DMS79 (cell line): ENCODE results near the gene MITF.

Experiments used
- DNase-seq: peaks from one replicate; lab custom pipeline; 2025; lab: John Stamatoyannopoulos, UW

The MITF gene, protein sequence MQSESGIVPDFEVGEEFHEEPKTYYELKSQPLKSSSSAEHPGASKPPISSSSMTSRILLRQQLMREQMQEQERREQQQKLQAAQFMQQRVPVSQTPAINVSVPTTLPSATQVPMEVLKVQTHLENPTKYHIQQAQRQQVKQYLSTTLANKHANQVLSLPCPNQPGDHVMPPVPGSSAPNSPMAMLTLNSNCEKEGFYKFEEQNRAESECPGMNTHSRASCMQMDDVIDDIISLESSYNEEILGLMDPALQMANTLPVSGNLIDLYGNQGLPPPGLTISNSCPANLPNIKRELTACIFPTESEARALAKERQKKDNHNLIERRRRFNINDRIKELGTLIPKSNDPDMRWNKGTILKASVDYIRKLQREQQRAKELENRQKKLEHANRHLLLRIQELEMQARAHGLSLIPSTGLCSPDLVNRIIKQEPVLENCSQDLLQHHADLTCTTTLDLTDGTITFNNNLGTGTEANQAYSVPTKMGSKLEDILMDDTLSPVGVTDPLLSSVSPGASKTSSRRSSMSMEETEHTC

DNA sequence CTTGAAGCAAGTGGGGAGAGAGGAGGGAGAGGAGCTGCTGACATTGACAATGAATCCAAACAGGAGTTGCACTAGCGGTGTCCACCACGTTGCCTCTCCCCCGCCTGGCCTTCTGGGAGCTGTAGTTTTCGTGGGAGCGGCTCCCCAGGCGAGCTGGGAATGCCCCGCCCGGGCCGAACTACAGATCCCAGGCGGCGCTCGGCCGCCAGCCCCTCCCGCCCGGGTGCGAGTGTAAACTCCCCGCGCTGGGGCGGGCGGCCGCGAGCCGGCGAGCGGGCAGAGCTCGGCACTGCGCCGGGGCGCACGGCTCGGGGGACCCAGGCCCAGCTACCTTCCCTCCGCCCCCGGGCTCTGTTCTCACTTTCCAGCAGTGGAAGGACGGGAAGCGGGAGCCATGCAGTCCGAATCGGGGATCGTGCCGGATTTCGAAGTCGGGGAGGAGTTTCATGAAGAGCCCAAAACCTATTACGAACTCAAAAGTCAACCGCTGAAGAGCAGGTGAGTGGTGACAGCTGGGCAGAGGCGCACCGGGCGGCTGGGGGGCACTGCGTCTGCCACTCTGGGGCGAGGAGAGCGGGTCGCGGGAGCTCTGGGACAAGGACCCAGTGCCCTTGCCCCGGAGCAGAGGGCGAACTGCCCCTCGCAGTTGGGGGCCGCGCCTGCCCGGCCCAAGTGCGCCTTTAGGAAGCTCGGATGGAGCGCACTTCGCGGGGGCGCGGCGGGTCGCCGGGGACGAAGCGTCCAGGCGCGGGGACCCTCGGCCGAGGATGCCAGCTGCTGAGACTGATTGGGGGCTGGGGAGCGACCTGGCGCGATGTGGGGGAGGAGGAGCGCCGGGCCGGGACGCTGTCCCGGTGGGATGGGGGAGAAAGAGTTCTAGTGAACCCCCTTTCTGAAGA is at the start of gene MITF:
TSS of gene MITF (plus strand) at position 261 of the 899 bp plus-strand sequence. CDS start at position 395, 134 bp downstream.
- DNase-seq = no peak

DNA sequence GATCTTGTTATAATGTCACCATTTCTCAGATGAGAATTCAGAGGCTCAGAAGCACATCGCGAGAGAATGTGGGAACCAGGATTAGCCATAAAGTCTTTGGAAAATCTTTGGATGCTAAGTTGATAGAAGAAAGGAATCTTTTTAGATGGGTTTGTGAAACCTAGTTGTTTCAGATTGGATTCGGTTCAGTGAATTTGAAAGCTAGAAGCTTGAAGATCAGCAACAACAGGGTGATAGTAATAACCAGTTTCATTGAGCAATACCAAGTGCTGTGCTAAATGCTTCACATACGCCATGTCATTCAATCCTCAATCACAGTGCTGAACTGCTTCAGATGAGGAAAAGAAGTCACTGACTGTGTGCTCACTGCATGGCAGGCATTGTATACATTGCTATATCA is 47.4 kb upstream of the MITF start:
- no peak for DNase-seq

DNA sequence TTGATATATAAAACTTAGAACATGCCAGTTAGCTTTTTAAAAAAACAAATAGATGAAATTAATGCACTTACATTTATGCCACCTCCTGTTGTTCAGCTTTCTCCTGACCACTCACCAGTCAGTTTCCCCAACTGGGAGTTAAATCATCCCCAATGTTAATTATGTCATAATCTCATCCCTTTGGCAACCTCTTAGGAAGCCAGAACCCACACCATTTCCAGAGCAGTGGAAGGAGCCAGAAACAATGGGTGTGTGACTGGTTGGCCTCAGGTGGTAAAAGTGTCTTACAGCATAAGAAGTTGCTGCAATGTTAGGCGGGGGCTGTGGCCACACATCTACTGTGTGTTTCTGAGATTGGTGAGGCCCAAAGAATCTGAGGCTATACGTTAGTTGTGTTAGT is 46.5 kb upstream of the MITF start:
- no peak for DNase-seq

DNA sequence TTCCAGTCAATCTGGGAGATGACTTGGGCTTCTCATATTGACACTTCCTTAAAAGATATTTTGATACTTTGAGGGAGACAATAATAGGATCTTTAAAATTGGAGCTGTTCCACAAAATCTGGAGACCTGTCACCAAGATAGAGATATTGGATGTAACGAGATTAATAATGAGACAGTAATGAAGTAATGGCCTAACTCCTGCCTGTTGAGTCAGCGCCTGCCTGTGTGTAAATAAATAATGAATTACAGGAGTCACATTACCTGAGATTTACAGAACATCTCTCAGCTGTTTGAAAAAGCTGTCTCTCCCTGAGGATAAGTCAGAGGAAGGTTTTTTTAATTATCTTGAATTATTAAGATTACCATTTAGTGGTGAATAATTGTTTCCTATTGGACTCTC is 43.8 kb upstream of the MITF start:
- no peak for DNase-seq

DNA sequence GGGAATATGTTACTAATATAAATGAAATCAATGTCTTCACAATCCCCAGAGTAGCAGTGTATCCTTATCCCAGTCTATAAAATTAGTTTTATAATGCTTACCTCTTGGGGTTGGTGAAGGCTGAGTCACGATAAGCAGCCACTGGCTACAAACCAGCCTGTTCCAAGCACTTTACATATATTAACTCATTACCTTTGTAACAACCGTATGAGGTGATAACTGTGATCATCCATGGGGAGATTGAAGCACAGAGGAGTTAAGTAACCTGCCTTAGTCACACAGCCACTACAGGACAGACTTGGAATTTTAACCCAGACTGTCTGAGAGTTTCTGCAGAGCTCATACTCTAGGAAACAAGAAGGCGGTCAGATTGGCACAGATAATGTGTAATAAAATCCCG is 43.3 kb upstream of the MITF start:
- DNase-seq = no peak

DNA sequence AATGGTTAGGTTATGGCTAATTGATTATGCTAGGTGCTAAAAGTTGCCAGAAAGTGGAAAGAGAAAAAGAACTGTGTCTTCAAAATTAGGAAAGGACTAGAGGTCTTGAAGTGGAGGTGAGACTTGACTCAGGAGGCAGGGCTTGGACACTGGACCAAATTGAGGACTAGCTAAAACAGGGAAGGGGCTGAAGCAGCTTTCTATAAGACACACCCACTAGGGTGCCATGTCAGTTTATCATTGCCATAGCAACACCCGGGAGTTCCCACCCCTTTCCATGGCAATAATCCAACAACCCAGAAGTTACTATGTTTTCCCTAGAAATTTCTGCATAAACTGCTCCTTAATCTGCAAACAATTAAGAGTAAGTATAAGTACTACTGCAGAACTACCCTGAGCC is 42.9 kb upstream of the MITF start:
- no peak for DNase-seq

DNA sequence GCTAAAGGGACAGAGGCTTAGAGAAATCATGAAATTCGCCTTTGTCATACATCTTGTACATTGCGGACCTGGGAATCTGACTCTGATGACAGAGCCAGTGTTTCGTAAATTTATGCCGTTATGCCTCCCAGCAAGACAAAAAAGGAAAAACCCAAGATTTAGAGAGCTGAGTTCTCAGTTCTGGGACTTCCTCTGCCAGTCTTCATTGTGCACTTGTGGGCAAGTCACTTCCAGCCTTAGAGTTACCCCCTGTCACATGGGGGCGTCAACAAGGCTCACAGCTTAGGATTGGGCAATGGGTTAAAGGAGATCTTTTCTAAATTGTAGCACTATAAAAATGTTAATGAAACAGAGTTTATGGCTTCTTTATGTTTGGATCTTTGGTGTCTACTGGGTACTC is 41.9 kb upstream of the MITF start:
- DNase-seq = no peak

DNA sequence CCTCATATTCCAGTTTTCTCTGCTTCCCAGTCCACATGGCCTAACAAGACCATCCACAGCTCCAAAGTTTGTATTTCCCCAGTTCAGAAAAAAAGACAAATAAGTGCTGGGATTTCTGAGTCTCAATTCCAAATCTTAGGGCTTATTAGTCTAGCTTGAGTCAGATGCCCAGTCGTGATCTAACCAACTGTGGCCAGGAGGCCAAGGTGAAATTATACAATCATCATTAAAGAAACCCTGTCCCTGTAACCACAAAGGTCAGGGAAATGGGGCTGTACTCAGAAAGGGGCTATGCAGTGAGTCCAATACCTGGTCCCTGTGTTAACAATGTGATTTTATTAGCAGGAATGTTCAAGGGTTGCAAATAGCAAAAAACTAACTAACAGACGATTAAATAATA is 40.5 kb upstream of the MITF start:
- DNase-seq = no peak

DNA sequence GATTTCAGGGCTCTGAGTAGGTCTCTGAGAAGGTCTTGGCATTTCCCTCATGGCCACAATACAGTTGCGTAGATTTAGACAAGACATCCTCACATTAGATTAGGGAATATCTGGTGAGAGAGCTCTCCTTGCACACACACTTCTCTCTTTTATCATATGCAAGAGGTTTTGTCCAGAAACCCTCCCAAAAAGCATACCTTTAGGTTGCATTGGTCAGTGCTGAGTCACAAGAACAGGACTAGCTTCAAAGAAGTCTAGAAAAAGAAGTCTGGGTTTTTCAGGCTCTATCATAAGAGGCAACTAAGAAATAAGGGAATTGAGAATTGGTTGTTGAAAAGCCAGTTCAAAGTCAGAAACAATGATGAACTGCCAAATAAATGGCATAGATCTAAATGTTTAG is 40.1 kb upstream of the MITF start:
- no peak for DNase-seq

DNA sequence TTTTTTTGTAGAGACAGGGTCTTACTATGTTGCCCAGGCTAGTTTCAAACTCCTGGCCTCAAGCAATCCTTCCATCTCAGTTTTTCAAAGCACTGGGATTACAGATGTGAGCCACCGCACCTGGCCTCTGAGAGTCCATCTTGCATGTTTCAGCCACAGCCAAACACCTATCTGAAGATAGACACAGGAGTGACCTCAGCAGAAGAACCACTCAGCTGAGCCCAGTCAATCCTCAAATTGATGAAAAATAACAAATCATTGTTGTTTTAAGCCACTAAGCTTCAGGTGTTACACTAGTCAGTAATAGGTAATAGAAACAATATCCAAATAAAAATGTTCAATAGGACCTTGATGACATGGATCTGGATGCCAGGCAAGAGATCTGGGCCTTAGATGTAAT is 38.3 kb upstream of the MITF start:
- no peak for DNase-seq

DNA sequence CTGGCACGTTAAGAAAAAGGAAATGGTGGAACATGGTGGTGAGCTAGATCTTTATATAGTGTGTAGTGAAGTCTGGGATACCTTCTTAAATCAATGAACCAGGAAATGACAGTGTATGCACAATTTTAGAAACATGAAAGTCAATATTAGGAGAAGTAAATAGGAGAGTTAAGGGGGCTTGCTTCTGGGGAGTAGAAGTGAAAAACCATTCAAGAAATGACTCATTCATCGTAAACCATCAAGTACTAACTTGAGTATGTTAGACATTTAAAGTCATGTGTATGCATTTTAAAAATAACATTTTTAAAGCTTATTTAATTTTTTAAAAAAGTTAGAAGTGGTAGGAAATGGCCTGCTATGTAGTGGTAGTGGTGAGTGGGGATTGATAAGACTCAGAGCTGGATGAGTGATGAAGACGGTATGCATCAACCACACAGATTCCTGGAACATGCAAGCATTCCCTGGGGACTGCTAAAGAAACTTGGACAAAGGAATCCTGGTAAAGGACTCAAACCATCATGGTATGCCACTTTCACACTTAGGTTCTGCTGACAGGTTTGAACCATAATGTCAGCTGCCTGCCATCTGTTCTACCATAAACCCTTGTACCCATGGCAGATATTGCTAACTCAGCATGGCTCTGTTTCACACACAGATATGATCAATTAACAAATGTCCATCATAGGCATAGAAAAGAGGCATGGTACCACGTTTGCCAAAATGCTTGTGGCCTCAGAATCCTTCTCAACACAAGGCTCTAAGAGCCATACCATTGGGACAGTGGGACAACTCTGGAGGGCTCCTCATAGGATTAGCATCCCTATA is 28.9 kb upstream of the MITF start:
- no peak for DNase-seq

DNA sequence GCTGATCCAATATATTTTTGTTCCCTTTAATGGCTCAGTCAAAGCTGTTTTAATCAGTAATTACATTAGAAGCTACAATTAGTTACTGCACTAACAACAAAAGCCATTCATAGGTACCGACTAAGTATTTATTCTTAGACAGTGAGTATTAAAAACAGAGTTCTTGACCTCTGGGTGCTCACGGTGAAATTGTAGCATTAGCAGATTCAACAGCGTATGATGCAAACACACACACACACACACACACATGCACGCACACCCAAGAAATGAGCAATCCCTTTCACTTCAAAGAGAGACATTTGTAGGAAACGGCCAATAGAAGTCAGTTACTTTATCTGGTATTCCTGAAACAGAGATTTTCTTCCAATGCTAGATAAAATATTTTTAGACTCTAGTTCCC is 27.0 kb upstream of the MITF start:
- DNase-seq = no peak

DNA sequence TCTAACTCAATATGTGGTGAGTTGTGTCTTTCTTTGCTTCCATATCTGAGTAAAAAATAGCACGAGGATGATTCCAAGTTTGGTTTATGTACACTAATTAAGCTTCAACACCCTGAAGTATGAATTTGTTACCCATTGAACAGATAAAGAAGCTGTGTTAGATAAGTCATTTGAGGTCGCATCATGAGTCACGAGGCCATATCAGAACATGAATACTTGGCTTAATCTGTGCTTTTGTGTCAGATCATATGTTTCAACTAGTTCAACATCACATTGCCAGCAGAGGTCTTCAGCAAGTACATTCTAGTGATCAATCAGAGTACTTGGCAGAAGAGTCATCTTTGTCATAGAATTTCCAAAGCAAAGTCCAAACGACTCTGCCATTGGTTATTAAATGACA is 26.3 kb upstream of the MITF start:
- no peak for DNase-seq

DNA sequence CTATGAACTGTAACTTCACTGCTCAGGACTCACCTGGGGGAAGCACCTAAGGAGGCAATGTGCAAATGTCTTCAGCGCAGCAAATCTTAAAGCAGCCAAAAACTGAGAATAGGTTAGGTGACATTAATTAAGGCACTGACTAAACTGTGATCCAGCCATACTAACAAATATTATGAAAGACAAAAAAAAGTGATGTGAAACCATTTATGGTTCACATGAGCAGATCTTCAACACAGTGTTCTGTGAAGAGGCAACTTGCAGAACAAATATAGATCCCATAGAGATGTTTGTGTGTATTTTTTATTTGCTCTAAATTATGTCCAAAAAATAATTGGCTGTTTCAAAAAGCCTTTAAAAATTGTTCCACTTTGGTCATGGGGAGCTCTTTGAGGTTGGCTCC is 24.1 kb upstream of the MITF start:
- no peak for DNase-seq

DNA sequence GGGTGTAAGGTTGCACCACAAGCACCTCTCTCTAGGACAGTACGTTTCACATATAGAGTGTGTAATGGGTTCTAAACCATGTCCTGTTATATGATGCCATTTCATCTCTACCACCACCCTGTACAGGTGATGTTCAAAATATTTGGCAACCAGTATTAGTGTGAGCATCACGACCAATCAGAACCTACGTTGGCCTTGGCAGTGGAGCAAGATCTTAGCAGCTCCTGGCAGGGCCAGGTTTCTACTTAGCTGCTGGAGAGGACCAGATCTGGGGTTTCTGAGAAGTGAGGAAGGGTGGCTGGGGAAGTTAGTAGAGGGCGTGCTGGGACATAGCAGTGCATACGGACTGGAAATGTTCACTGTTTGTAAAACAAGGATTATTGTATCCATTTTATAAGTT is 23.1 kb upstream of the MITF start:
- DNase-seq = no peak

DNA sequence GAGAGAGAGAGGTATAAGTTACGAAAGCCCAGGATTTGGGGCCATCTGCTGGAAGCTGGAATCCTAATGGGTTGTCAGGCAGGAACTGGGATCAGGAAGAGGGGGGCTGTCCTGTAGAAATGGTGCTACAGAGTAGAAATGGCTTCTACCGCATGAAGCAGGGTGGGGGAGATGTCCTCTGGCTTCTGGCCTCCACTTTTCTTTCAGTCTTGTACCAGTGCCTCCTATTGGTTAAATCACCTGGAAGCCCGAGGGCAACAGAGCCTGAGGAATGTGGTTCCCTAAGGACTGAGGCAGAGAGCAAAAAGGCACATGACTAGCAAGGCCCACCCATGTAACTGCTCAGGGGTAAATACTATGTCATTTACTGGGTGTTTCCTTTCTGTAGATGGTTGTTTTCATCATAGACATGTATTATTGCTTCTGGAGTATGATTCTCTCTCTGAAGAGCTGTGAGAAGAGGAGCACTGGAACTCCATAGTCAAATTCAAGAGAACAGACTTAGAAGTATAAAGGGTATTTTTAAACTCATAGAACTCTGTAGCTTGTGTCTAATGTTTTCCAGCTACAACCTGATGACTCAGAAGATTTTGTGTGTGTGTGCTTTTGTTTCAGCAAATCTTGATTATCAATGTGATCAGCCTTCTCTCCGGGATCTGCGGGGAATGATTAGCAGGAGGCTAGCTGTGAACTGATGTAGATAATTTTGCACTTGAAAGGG is 20.2 kb upstream of the MITF start:
- DNase-seq = no peak

DNA sequence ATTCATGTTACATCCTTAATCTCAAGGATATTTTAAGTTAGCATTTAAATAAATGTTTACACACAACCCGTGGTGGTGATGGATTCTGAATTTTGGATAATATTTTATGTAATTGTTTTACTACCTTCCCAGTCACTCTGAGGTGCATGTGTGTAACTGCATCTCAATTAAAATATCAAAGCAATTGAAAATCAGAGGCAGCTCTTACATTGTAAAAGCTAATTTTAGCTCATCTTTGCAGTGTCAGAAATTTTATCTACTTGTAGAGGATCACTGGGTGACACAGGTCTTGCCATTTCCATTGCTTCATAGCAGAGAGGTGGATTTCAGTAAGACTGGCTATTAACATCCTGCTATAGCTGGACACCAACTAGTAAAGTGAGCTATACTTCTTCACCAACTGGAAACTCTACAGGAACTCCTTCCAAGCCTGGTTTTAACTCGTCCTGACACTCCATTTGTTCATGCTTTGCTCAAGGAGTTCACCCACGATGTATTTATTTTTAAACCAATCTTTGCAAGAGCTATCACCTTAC is 19.6 kb upstream of the MITF start:
- no peak for DNase-seq

DNA sequence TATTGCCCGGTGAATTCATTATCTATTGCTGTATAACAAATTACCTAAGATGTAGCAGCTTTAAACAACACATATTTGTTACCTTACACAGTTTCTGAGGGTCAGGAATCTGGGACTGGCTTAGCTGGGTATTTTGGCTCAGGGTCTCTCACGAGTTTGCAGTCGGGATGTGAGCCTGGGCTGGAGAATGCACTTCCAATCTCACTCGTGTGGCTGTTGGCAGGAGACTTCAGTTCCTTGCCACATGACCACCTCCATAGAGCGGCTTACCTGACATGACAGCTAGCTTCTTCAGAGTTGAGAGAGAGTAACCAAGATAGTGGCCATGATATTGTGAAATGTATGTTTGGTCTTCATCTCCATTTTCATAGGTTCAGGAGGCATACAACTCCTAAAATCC is 18.4 kb upstream of the MITF start:
- DNase-seq = no peak

DNA sequence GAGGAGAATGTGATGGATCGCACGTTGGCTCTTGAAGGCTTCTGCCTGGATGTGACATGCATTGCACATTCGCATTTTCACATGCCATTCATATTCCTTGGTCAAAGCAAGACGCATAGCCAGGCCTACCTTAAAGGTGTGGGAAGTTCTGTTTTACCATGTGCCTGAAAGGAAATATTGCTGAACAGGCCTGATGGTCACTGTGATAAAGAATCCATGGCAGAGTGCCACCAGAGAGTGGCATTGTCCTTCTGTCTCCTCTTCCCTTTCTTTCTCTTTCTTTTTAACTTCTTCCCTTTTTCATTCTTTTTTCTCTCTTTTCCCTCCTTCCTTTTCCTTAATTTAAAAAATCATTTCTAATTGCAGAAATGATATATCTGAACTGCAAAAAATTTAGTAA is 15.9 kb upstream of the MITF start:
- DNase-seq = no peak

DNA sequence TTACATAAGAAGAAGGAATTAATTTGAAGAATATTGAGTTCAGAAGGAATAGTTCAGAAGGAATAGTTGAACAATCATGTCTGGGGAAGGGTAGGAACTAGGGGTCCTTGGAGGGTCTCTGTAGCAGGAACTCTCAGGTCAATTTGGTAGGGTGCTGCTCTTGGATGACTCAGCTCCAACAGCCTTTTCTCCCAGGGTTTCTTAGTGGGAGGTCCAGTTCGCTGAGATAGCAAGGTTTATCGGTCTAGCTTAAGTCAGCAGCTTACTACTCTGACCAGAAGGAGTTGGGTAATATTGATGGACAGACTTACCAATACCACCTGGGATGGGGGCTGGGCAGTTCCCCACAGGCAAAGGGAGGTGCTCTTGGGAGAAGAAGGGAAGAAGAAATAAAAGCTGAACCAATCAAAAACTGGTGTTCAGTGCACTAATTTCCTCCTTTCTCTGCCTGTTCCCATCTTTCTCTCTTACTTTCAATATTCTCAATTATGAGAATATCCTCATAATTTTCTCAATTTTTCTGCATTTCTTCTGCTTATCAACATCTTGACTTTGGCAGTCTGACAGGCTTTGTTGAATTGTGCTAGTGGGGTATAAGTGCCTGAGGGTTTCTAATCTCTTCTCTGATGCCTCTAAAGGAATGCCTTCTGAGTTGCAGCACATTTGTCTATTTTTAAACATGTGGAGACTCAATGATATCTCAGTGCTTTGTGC is 14.4 kb upstream of the MITF start:
- no peak for DNase-seq
